HG02571 (cell line): ENCODE results near the gene APOOL.
"Not testable (repeated sequence)": the region's sequence is repeated elsewhere in the genome, so short reads cannot be mapped to it uniquely, and the experiment has no call there.

ENCODE experiments used
- ATAC-seq: cut with Tn5 transposase; IDR thresholded peaks from one replicate; pipeline ENCODE4 v1.9.1; 2021; ENCODE audit warnings: mild to moderate bottlenecking, moderate library complexity; ENCODE audit not compliant: unreplicated experiment

The APOOL gene

DNA sequence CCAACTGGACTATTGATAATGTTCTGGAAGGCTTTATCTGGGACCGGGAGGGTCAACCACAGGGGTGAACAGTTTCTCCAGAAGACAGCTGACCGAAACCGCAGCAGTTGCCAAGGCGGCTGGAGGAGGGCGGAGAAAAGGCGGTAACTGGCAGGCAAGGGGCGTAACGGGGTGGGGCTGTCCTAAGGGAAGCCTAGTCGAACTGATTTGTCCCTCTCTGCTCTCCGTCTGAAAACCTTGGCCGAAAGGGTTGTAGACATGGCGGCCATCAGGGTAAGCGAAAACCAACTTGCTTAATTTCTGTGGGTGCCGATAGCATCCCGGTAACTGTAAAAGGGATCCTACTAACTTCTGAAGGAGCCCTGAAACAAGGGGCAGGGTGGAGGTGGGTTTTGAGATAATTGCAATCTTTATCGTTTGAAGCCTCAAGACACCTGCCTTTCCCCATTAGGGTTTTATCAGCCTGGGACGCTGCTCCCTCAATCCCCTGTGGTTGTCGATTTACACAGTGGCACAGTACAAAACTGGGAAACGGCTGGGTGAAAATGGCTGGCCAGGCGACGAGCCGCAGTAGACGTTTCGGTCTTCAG lies at the start of gene APOOL:
APOOL (plus strand) TSS at position 223 of the 590 bp plus-strand sequence; CDS start at position 259, 36 bp downstream.
- peak; percentile 98 for ATAC-seq

DNA sequence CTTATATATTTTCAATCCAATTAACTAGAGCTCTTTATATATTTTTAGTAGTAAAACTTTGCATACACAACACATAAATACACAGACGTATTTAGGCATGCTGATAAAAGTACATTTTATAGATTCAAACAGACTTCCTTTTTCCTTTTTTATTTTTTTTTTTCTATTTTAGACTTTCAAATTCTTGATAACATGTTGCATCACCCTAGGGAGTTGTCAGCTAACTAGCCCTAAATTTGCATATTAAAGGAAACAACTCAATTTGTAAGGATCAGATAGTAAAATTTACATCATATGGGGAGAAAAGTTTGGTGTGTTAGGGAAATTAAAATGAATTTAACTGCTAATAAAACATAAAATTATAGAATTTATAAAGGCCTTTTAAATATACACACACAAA lies 47.4 kb upstream of the APOOL start:
- no peak for ATAC-seq

DNA sequence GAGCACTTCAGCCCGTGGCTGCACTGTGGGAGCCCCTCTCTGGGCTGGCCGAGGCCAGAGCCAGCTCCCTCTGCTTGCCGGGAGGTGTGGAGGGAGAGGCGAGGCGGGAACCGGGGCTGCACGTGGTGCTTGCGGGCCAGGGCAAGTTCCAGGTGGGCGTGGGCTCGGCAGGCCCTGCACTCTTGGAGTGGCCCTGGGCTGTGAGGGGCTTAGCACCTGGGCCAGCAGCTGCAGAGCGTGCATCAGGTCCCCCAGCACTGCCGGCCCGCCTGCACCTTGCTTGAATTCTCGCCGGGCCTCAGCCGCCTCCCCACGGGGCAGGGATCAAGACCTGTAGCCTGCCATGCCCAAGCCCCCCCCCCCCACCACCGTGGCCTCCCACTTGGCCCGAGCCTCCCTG lies 28.9 kb upstream of the APOOL start:
- ATAC-seq = no peak

GRCh38 chrX:84991739-84992138 lies 11.9 kb upstream of the APOOL start:
- ATAC-seq = not testable (repeated sequence)

- no peak for ATAC-seq
Measured at GRCh38 chrX:84993150-84993549, 10.5 kb upstream of the APOOL start.

DNA sequence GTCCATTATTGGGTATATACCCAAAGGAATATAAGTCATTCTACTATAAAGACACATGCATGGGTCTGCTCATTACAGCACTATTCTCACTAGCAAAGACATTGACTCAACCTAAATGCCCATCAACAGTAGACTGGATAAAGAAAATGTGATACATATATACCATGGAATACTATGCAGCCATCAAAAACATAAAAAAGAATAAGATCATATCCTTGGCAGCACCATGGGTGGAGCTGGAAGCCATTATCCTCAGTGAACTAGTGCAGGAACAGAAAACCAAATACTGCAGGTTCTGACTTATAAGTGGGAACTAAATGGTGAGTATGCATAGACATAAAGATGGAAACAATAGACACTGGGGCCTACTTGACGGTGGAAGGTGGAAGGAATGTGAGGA lies 2.3 kb upstream of the APOOL start:
- ATAC-seq = no peak

GRCh38 chrX:85004255-85004654 lies 578 bp downstream of the APOOL start:
- no peak for ATAC-seq

- no peak for ATAC-seq
Measured at GRCh38 chrX:85012098-85012497, 8.4 kb downstream of the APOOL start.

- ATAC-seq = not testable (repeated sequence)
Measured at GRCh38 chrX:85015351-85015750, 11.7 kb downstream of the APOOL start.

- no peak for ATAC-seq
Measured at GRCh38 chrX:85017721-85018120, 14.0 kb downstream of the APOOL start.

- no peak for ATAC-seq
Measured at GRCh38 chrX:85018471-85018870, 14.8 kb downstream of the APOOL start.

GRCh38 chrX:85020216-85020615 lies 16.5 kb downstream of the APOOL start:
- no peak for ATAC-seq

DNA sequence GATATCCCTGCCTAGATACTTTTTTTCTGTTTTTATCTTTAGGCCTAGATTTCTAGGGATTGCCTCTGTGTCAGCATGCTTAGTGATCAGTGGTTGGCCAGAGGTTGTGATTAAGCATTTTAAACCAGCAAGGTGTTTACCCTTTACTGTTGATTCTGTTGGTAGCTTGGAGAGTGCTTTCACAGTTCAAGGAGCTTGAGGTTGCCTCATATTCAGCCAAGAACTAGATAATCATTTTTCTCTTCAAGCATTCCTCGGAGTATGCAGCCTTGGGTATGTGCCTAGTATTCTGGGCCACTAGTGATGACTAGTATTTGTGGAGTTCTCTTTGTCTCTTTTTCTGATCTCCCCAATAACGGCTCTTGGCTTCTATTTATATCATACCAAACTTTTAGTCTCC lies 20.4 kb downstream of the APOOL start:
- no peak for ATAC-seq

DNA sequence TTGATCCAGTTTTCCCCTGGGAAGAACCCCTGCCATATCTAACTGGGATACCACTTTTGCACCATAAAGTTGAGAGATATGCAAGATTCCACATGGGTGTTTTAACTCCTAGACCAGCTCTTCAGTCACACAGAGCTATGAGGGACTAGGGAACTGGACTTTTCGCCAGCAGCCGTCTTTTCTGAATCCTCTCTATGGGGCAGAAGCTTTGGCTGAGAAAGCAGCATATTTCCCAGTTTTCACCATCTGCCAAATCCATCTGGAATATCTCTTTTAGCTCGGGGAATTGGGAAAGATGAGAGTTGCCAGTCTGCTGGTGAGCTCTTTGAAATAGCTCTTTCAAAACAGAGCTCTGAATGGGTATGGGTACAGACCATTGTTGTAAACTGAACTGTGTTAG lies 20.9 kb downstream of the APOOL start:
- ATAC-seq = no peak

DNA sequence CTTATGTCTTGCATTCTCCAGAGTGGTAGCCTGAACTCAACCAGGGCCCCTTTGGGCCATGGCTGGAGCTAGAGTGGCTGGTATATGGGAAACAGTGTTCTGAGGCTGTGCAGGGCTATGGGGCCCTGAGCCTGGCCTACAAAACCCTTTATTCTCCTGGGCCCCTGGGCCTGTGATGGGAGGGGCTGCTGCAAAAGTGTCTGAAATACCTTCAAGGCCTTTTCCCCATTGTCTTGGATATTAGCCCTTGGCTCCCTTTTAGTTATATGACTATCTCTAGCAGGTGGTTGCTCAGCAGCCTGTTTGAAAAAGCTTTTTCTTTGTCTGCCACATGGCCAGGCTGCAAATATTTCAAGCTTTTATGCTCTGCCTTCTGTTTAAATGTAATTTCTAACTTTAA lies 22.5 kb downstream of the APOOL start:
- no peak for ATAC-seq

DNA sequence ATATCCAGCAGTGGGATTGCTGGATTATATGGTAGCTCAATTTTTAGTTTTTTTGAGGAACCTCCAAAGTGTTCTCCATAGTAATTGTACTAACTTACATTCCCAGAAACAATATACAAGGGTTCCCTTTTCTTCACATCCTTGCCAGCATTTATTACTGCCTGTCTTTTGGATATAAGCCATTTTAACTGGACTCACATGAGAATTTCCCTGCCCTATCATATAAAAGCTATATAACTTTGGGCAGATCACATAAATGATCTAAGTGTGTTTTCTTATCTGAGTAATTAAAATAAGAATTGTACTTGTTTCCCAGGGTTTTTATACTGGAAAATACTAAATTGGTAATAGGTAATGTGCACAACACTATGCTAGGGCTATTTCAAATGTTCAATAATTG lies 25.4 kb downstream of the APOOL start:
- no peak for ATAC-seq

GRCh38 chrX:85031505-85031904 lies 27.8 kb downstream of the APOOL start:
- no peak for ATAC-seq

GRCh38 chrX:85037114-85037513 lies 33.4 kb downstream of the APOOL start:
- no peak for ATAC-seq

GRCh38 chrX:85051627-85052026 lies 48.0 kb downstream of the APOOL start:
- no peak for ATAC-seq

GRCh38 chrX:85052205-85052604 lies 48.5 kb downstream of the APOOL start:
- no peak for ATAC-seq

DNA sequence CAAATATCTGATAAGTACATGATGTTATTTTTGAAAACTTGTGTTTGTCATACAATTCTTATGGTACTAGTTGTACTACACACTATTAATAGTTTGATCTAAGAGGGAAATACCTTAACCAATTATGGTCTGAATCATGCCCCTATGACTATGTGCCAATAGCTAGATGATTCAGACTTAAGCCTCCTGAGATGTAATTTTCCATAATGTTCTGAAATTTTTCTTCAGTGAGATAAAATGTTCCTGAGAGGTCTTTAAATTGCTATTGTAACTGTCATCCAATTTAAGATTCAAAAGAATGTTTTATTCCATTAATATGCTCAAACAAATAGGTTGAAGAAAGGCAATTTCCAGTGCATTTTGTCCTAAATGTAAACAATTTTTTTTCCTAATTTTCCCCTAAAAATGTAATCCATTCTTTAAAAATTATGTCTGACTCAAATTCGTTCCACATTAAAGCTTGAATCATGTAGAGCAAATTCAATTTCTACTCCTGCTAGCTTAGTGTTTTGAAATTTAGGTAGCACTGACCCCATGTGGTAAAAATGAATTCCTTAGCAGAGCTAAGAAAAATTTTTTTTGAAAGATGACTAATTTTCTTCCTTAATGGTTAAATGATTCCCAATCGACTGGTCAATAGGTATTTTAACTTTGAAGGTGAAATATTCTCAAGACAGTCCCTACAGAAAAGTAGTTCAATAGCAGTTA lies 49.1 kb downstream of the APOOL start:
- no peak for ATAC-seq

GRCh38 chrX:85065512-85066198 lies 62.0 kb downstream of the APOOL start:
- ATAC-seq = peak; percentile 82
